PC-3 (cell line): Measurements from ENCODE around the gene MIDN. TPM values are rescaled to one million over a fixed set of nuclear protein-coding genes. Genes with fewer than 3 reads are reported as not detected.

Experiments
- ATAC-seq: fragments of 200-7000 bp; cut with Tn5 transposase; 2 replicates; pipeline ENCODE4 v1.9.1; 2020; ENCODE audit warnings: mild to moderate bottlenecking, moderate library complexity
- BruUV-seq: library from RNA; stranded (reverse); fragments of 400-500 nt; replicated peaks from 2 replicates; lab custom pipeline; 2021; lab: Mats Ljungman, UMichigan
- CTCF ChIA-PET: fragments of 300-600 bp; sonication (Branson Sonifier 250); formaldehyde crosslinking; loops from one replicate; lab custom pipeline; 2022; ENCODE audit warnings: antibody characterized with exemption; lab: Charles Lee
- POLR2A ChIA-PET: fragments of 300-600 bp; sonication (Branson Sonifier 250); formaldehyde crosslinking; loops from one replicate; lab custom pipeline; 2022; ENCODE audit warnings: antibody characterized with exemption; ENCODE audit not compliant: unreplicated experiment; lab: Charles Lee
- DNase-seq: peaks from one replicate; pipeline ENCODE4 v3.0.0-alpha.2; 2015
- H2AFZ ChIP-seq: fragments of 300-600 bp; sonication (generic); 2 replicates; pipeline ENCODE4 v1.6.0; 2016; ENCODE audit warnings: antibody characterized with exemption, low read length
- H3F3A ChIP-seq: fragments of 300-600 bp; sonication (generic); one replicate; pipeline ENCODE4 v1.6.0; 2017; ENCODE audit warnings: antibody characterized with exemption, low read length, control low read depth, mild to moderate bottlenecking; ENCODE audit not compliant: unreplicated experiment
- H3K27ac ChIP-seq: fragments of 300-600 bp; sonication (generic); 2 replicates; pipeline ENCODE4 v1.5.1; 2016; ENCODE audit warnings: mild to moderate bottlenecking, low read length
- H3K27me3 ChIP-seq: fragments of 300-600 bp; sonication (generic); 2 replicates; pipeline ENCODE4 v1.6.1; 2016; ENCODE audit warnings: low read length, mixed read lengths
- H3K36me3 ChIP-seq: fragments of 300-600 bp; sonication (generic); 2 replicates; pipeline ENCODE4 v1.6.1; 2016; ENCODE audit warnings: low read depth, mixed run types, low read length, mixed read lengths
- H3K4me1 ChIP-seq: fragments of 300-600 bp; sonication (generic); 2 replicates; pipeline ENCODE4 v1.5.1; 2016; ENCODE audit warnings: low read length; ENCODE audit not compliant: insufficient read depth
- H3K4me2 ChIP-seq: fragments of 300-600 bp; sonication (generic); 2 replicates; pipeline ENCODE4 v1.6.0; 2016; ENCODE audit warnings: low read length
- H3K4me3 ChIP-seq: fragments of 300-600 bp; sonication (generic); 2 replicates; pipeline ENCODE4 v1.5.1; 2016; ENCODE audit warnings: mild to moderate bottlenecking, low read length, mixed read lengths
- H3K79me2 ChIP-seq: fragments of 300-600 bp; sonication (generic); 2 replicates; pipeline ENCODE4 v1.6.1; 2017; ENCODE audit warnings: low read length, mixed read lengths
- H3K9ac ChIP-seq: fragments of 300-600 bp; sonication (generic); 2 replicates; pipeline ENCODE4 v1.6.0; 2016; ENCODE audit warnings: mild to moderate bottlenecking, low read length
- H3K9me2 ChIP-seq: fragments of 300-600 bp; sonication (generic); replicated peaks from 2 replicates; pipeline ENCODE4 v1.6.1; 2016; ENCODE audit warnings: mixed run types, low read length, mixed read lengths
- H3K9me3 ChIP-seq: fragments of 300-600 bp; sonication (generic); 2 replicates; pipeline ENCODE4 v1.6.1; 2016; ENCODE audit warnings: low read length, mixed read lengths
- H4K20me1 ChIP-seq: fragments of 300-600 bp; sonication (generic); 2 replicates; pipeline ENCODE4 v1.6.1; 2016; ENCODE audit warnings: low read length, mixed read lengths
- CTCF ChIP-seq: fragments of 300-600 bp; sonication (generic); conservative IDR thresholded peaks from 2 replicates; pipeline ENCODE4 v1.5.1; 2017; ENCODE audit warnings: antibody characterized with exemption, low read depth, mild to moderate bottlenecking, low read length
- EZH2 ChIP-seq: fragments of 300-600 bp; sonication (generic); IDR thresholded peaks from one replicate; pipeline ENCODE4 v1.6.1; 2017; ENCODE audit warnings: antibody characterized with exemption, mild to moderate bottlenecking, low read length; ENCODE audit not compliant: unreplicated experiment
- EZH2phosphoT487 ChIP-seq: fragments of 300-600 bp; sonication (generic); IDR thresholded peaks from 2 replicates; pipeline ENCODE4 v1.6.1; 2018; ENCODE audit warnings: mild to moderate bottlenecking, antibody characterized with exemption, low read length, borderline replicate concordance
- intact Hi-C: fragments of 100-400 bp; cut with micrococcal nuclease; formaldehyde crosslinking; loops from 2 replicates; pipeline ENCODE4 v1.9.0; 2023
- total RNA-seq: library from RNA; depleted of rRNA; stranded (reverse); fragments of >200 nt; gene quantifications from 2 replicates; pipeline ENCODE4 v1.2.3, GENCODE V29; 2014

The MIDN gene
- total RNA-seq, 1 experiment from 2014 or later, result 17.3 TPM

GRCh38 chr19:1288833-1289685 lies 40.7 kb downstream of the MIDN start:
- H3K9me3 ChIP-seq, result no peaks in the 10 kb centered on the region
- DNase-seq (no peak), ATAC-seq (no peak)
- intact Hi-C loops, result no loop called here
- no peak overlapping the region for H2AFZ ChIP-seq
- TF ChIP-seq CTCF (no peak), EZH2 (no peak), EZH2phosphoT487 (no peak)
- H4K20me1 ChIP-seq, result no peaks in the 10 kb centered on the region
- no peaks in the 10 kb centered on the region for H3F3A ChIP-seq
- no peaks in the 10 kb centered on the region for H3K9me2 ChIP-seq
- peaks cover 45% of the 10 kb centered on the region for H3K27me3 ChIP-seq
- POLR2A ChIA-PET, result no interaction called here
- H3K9ac ChIP-seq, result no peak overlapping the region
- no TSS peak for BruUV-seq
- CTCF ChIA-PET, result no interaction called here
- H3K27ac ChIP-seq, result no peak overlapping the region
- H3K79me2 ChIP-seq, result no peaks in the 10 kb centered on the region
- no peak overlapping the region for H3K4me3 ChIP-seq
- no peaks in the 10 kb centered on the region for H3K36me3 ChIP-seq
- no peaks in the 10 kb centered on the region for H3K4me1 ChIP-seq
- H3K4me2 ChIP-seq, result no peak overlapping the region

DNA sequence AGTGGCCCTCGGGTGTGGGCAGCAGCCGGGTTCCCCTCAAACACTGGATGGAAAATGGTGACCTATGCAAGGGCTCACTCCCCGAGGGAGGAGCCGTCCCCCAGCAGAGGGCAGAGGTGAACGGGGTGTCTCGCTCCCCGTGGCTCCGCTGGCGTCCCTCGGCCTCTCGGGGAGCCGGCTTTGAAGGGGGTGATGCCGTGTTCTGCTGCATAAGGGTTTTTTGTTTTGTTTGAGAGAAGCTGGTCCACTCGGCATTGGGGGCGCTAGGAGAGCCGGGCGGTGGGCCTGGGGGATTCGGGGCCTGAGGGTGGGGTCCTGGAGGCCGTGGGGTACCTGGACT lies 41.3 kb downstream of the MIDN start:
- Histone ChIP-seq H3K9ac (no peak overlapping the region), H2AFZ (no peak overlapping the region), H3K4me3 (no peak overlapping the region), H3F3A (no peaks in the 10 kb centered on the region), H3K27me3 (peaks cover 45% of the 10 kb centered on the region), H3K36me3 (no peaks in the 10 kb centered on the region), H3K9me2 (no peaks in the 10 kb centered on the region), H3K4me2 (no peak overlapping the region), H3K9me3 (no peaks in the 10 kb centered on the region), H3K4me1 (no peaks in the 10 kb centered on the region), H4K20me1 (no peaks in the 10 kb centered on the region), H3K79me2 (no peaks in the 10 kb centered on the region), H3K27ac (no peak overlapping the region)
- CTCF ChIA-PET, result no interaction called here
- POLR2A ChIA-PET, result no interaction called here
- BruUV-seq, result no TSS peak
- TF ChIP-seq CTCF, result no peak
- TF ChIP-seq EZH2, result no peak
- no peak for TF ChIP-seq EZH2phosphoT487
- DNase-seq (no peak), ATAC-seq (no peak)
- intact Hi-C loops, result no loop called here

GRCh38 chr19:1290196-1290702 lies 41.9 kb downstream of the MIDN start:
- ChIA-PET CTCF (no interaction called here), POLR2A (no interaction called here)
- TF ChIP-seq CTCF (no peak), EZH2 (no peak), EZH2phosphoT487 (no peak)
- ATAC-seq (no peak), DNase-seq (no peak)
- H3K36me3 ChIP-seq, result no peaks in the 10 kb centered on the region
- BruUV-seq, result no TSS peak
- H2AFZ ChIP-seq, result no peak overlapping the region
- no peaks in the 10 kb centered on the region for H4K20me1 ChIP-seq
- peaks cover 43% of the 10 kb centered on the region for H3K27me3 ChIP-seq
- no peak overlapping the region for H3K9ac ChIP-seq
- H3F3A ChIP-seq, result no peaks in the 10 kb centered on the region
- H3K27ac ChIP-seq, result no peak overlapping the region
- no peak overlapping the region for H3K4me2 ChIP-seq
- no peaks in the 10 kb centered on the region for H3K9me2 ChIP-seq
- no peaks in the 10 kb centered on the region for H3K79me2 ChIP-seq
- no peaks in the 10 kb centered on the region for H3K9me3 ChIP-seq
- H3K4me3 ChIP-seq, result no peak overlapping the region
- intact Hi-C loops, result no loop called here
- no peaks in the 10 kb centered on the region for H3K4me1 ChIP-seq
